Measurements from ENCODE around the gene ATP13A3.
A peak's percentile ranks its signal among the peaks of the same experiment; 100 is the strongest.
"Not testable (repeated sequence)": the region's sequence is repeated elsewhere in the genome, so short reads cannot be mapped to it uniquely, and the experiment has no call there.

The ATP13A3 gene

GRCh38 chr3:194486540-194487288, at the start of gene ATP13A3:
Gene ATP13A3, minus strand, starts transcription at chr3:194487002. Its CDS starts 24,812 bp downstream, at chr3:194462190.
- peak; percentile 84 for DNase-seq

- DNase-seq, result not testable (repeated sequence)
Measured at GRCh38 chr3:194535199-194535598, 48.4 kb upstream of the ATP13A3 start.

GRCh38 chr3:194534243-194534642, 47.4 kb upstream of the ATP13A3 start:
- DNase-seq, result no peak

- DNase-seq, result no peak
Measured at GRCh38 chr3:194532591-194532990, 45.8 kb upstream of the ATP13A3 start.

- no peak for DNase-seq
Measured at GRCh38 chr3:194527726-194528125, 40.9 kb upstream of the ATP13A3 start.

GRCh38 chr3:194526164-194526563, 39.4 kb upstream of the ATP13A3 start:
- no peak for DNase-seq

- DNase-seq, result no peak
Measured at GRCh38 chr3:194522579-194523046, 35.8 kb upstream of the ATP13A3 start.

GRCh38 chr3:194521510-194522260, 34.9 kb upstream of the ATP13A3 start:
- no peak for DNase-seq

- not testable (repeated sequence) for DNase-seq
Measured at GRCh38 chr3:194520682-194521162, 33.9 kb upstream of the ATP13A3 start.

GRCh38 chr3:194520201-194520600, 33.4 kb upstream of the ATP13A3 start:
- not testable (repeated sequence) for DNase-seq

- DNase-seq, result no peak
Measured at GRCh38 chr3:194518652-194519051, 31.9 kb upstream of the ATP13A3 start.

- no peak for DNase-seq
Measured at GRCh38 chr3:194517333-194517732, 30.5 kb upstream of the ATP13A3 start.

- DNase-seq, result no peak
Measured at GRCh38 chr3:194514626-194515025, 27.8 kb upstream of the ATP13A3 start.

- DNase-seq, result no peak
Measured at GRCh38 chr3:194512895-194513601, 26.2 kb upstream of the ATP13A3 start.

GRCh38 chr3:194508491-194509453, 22.0 kb upstream of the ATP13A3 start:
- no peak for DNase-seq

GRCh38 chr3:194507571-194507970, 20.8 kb upstream of the ATP13A3 start:
- DNase-seq, result no peak

GRCh38 chr3:194505791-194506415, 19.1 kb upstream of the ATP13A3 start:
- no peak for DNase-seq

GRCh38 chr3:194504861-194505260, 18.1 kb upstream of the ATP13A3 start:
- DNase-seq, result no peak

GRCh38 chr3:194504146-194504545, 17.3 kb upstream of the ATP13A3 start:
- no peak for DNase-seq

- peak; percentile 39 for DNase-seq
Measured at GRCh38 chr3:194503081-194503531, 16.3 kb upstream of the ATP13A3 start.

- no peak for DNase-seq
Measured at GRCh38 chr3:194500198-194500597, 13.4 kb upstream of the ATP13A3 start.

All from NCI-H446 treated with DMSO at 0.1 percent for 48 hours (cell line).